T-helper 1 cell treated with Interleukin-12 subunit alpha and Interleukin-12 subunit beta and Interleukin-4 antibody, amounts not matched to agents 30 ng/mL and 1 ng/mL, for 36 hours (primary cell): Measurements from ENCODE around the gene MINAR1. TPM values are rescaled to one million over a fixed set of nuclear protein-coding genes. Genes with fewer than 3 reads are reported as not detected.

Experiments used
- intact Hi-C: fragments of 100-400 bp; cut with micrococcal nuclease; formaldehyde crosslinking; loops from one replicate; pipeline ENCODE4 v1.15.1; 2024
- total RNA-seq: library from RNA; stranded (reverse); gene quantifications from 2 replicates; pipeline ENCODE4 v1.2.3, GENCODE V29; 2022

MINAR1 gene
- total RNA-seq, 1 donor from 2014 or later = 1.3 TPM

GRCh38 chr15:79463781-79464270, 31.7 kb downstream of the MINAR1 start:
- intact Hi-C loops = no loop called here

GRCh38 chr15:79466488-79466887, 34.4 kb downstream of the MINAR1 start:
- intact Hi-C loops = no loop called here

- intact Hi-C loops = no loop called here
These were observed 35.9 kb downstream of the MINAR1 start for GRCh38 chr15:79467865-79468586.

- intact Hi-C loops = no loop called here
These were observed 40.3 kb downstream of the MINAR1 start for GRCh38 chr15:79472446-79472845.

GRCh38 chr15:79474252-79474651, 42.1 kb downstream of the MINAR1 start:
- intact Hi-C loops = no loop called here

GRCh38 chr15:79475306-79475705, 43.2 kb downstream of the MINAR1 start:
- intact Hi-C loops = no loop called here

- intact Hi-C loops = no loop called here
These were observed 46.0 kb downstream of the MINAR1 start for GRCh38 chr15:79478108-79478507.

- intact Hi-C loops = no loop called here
These were observed 47.5 kb downstream of the MINAR1 start for GRCh38 chr15:79479616-79480015.

- intact Hi-C loops = no loop called here
These were observed 49.7 kb downstream of the MINAR1 start for GRCh38 chr15:79481793-79482192.

Other genes starting within 250 kb of the MINAR1 start
- gene ANKRD34C, start 149.6 kb upstream of the MINAR1 start, total RNA-seq = not detected in 2 replicates
- 45.0 and 45.3 TPM in 2 replicates for gene TMED3, start 121.2 kb upstream of the MINAR1 start, total RNA-seq